ENCODE results near the gene TTC32.

DNA sequence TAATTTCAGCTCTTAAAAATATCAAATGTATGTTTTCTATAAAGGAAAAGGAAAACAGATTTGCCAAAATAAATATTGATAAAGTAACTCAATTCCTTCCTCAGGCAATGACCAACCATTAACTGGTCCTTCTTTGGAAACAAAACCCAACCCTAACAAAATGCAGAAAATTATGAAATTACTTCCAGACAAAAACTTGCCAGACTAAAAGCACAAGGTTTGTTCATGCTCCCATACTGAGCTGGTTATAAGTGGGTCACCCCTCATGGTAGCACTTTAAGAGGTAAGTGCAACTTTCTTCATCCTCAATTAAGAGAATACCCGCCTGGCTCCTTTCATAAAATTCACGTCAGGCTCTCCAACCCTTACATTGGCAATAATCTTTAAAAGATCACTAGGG is 31.1 kb upstream of the TTC32 start:
- TF ChIP-seq, protein P1, sequence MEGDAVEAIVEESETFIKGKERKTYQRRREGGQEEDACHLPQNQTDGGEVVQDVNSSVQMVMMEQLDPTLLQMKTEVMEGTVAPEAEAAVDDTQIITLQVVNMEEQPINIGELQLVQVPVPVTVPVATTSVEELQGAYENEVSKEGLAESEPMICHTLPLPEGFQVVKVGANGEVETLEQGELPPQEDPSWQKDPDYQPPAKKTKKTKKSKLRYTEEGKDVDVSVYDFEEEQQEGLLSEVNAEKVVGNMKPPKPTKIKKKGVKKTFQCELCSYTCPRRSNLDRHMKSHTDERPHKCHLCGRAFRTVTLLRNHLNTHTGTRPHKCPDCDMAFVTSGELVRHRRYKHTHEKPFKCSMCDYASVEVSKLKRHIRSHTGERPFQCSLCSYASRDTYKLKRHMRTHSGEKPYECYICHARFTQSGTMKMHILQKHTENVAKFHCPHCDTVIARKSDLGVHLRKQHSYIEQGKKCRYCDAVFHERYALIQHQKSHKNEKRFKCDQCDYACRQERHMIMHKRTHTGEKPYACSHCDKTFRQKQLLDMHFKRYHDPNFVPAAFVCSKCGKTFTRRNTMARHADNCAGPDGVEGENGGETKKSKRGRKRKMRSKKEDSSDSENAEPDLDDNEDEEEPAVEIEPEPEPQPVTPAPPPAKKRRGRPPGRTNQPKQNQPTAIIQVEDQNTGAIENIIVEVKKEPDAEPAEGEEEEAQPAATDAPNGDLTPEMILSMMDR (IDR thresholded peaks at IDR 0.05): no peak
- no peak for TF ChIP-seq POLR2A (IDR thresholded peaks at IDR 0.05)

Data from prostate gland (tissue), 2 donors.